ENCODE results near the gene DUSP2.

Gene DUSP2

GRCh38 chr2:96124406-96125265, 20.6 kb downstream of the DUSP2 start:
- TF ChIP-seq CTCF (IDR thresholded peaks at IDR 0.05) (no peak), ZFX (IDR thresholded peaks at IDR 0.05; ENCODE audit: borderline replicate concordance) (no peak)
- H3K27ac ChIP-seq = no peak overlapping the region

- H3K27ac ChIP-seq = no peak overlapping the region
- no peak for TF ChIP-seq ZFX (IDR thresholded peaks at IDR 0.05; ENCODE audit: borderline replicate concordance)
- no peak for TF ChIP-seq CTCF (IDR thresholded peaks at IDR 0.05)
Measured at GRCh38 chr2:96123936-96124335, 21.3 kb downstream of the DUSP2 start.

GRCh38 chr2:96123290-96123689, 21.9 kb downstream of the DUSP2 start:
- H3K27ac ChIP-seq = no peak overlapping the region
- TF ChIP-seq CTCF (IDR thresholded peaks at IDR 0.05) (no peak), ZFX (IDR thresholded peaks at IDR 0.05; ENCODE audit: borderline replicate concordance) (no peak)

GRCh38 chr2:96122391-96122790, 22.8 kb downstream of the DUSP2 start:
- no peak overlapping the region for H3K27ac ChIP-seq
- TF ChIP-seq CTCF (IDR thresholded peaks at IDR 0.05) (no peak), ZFX (IDR thresholded peaks at IDR 0.05; ENCODE audit: borderline replicate concordance) (no peak)

- H3K27ac ChIP-seq = no peak overlapping the region
- TF ChIP-seq CTCF (IDR thresholded peaks at IDR 0.05) (no peak), ZFX (IDR thresholded peaks at IDR 0.05; ENCODE audit: borderline replicate concordance) (no peak)
Measured at GRCh38 chr2:96121414-96121813, 23.8 kb downstream of the DUSP2 start.

GRCh38 chr2:96120991-96121390, 24.2 kb downstream of the DUSP2 start:
- no peak overlapping the region for H3K27ac ChIP-seq

More at GRCh38 chr2:96120991-96121390, 24.2 kb downstream of the DUSP2 start:
- TF ChIP-seq ZFX (IDR thresholded peaks at IDR 0.05; ENCODE audit: borderline replicate concordance) = no peak
- TF ChIP-seq CTCF (IDR thresholded peaks at IDR 0.05) = no peak
